ENCODE results near the gene ROCK1.
A peak's percentile ranks its signal among the peaks of the same experiment; 100 is the strongest.
"Not testable (repeated sequence)": the region's sequence is repeated elsewhere in the genome, so short reads cannot be mapped to it uniquely, and the experiment has no call there.

The ROCK1 gene

GRCh38 chr18:21111346-21112139 is at the start of gene ROCK1:
Gene ROCK1, minus strand, starts transcription at chr18:21111813. Its CDS starts 903 bp downstream, at chr18:21110910.
- DNase-seq (ENCODE audit: low read depth, low spot score) = peak; percentile 83

- DNase-seq (ENCODE audit: low read depth, low spot score) = no peak
These were observed 43.8 kb upstream of the ROCK1 start for GRCh38 chr18:21155443-21155842.

DNA sequence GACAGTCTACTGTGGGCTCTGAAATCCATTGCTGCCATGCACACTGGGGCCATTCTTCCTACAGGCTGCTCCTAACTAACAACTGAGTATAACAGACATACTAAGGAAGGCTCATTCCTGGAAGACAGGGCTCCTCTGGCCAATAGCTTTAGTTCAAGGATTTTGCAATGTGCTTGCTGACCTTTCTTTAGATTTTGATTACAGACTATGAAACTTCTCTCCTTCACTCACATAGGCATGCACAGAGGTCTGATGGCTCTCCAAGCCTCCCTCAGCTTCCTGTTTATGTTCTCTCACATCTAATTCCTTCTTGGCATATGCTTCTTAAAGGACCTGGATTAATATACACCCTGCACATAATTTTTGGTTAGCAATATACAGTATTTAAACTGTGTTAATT is 34.4 kb upstream of the ROCK1 start:
- no peak for DNase-seq (ENCODE audit: low read depth, low spot score)

- no peak for DNase-seq (ENCODE audit: low read depth, low spot score)
These were observed 33.8 kb upstream of the ROCK1 start for GRCh38 chr18:21145371-21145770.

- no peak for DNase-seq (ENCODE audit: low read depth, low spot score)
These were observed 30.2 kb upstream of the ROCK1 start for GRCh38 chr18:21141668-21142422.

DNA sequence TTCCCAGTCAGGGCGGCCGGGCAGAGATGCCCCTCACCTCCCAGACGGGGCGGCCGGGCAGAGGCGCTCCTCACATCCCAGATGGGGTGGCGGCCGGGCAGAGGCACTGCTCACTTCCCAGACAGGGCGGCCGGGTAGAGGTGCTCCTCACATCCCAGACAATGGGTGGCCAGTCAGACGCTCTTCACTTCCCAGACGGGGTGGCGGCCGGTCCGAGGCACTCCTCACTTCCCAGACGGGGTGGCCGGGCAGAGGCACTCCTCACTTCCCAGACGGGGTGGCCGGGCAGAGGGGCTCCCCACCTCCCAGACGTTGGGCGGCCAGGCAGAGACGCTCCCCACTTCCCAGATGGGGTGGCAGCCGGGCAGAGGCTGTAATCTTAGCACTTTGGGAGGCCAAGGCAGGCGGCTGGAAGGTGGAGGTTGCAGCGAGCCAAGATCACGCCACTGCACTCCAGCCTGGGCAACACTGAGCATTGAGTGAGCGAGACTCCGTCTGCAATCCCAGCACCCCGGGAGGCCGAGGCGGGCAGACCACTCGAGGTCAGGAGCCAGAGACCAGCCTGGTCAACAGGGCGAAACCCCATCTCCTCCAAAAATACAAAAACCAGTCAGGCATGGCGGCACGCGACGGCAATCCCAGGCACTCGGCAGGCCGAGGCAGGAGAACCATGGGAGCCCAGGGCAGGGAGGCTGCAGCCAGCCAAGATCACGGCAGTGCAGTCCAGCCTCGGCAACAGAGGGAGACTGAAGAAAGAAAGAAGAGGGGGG is 26.3 kb upstream of the ROCK1 start:
- DNase-seq (ENCODE audit: low read depth, low spot score) = not testable (repeated sequence)

- no peak for DNase-seq (ENCODE audit: low read depth, low spot score)
These were observed 23.3 kb upstream of the ROCK1 start for GRCh38 chr18:21134895-21135294.

DNA sequence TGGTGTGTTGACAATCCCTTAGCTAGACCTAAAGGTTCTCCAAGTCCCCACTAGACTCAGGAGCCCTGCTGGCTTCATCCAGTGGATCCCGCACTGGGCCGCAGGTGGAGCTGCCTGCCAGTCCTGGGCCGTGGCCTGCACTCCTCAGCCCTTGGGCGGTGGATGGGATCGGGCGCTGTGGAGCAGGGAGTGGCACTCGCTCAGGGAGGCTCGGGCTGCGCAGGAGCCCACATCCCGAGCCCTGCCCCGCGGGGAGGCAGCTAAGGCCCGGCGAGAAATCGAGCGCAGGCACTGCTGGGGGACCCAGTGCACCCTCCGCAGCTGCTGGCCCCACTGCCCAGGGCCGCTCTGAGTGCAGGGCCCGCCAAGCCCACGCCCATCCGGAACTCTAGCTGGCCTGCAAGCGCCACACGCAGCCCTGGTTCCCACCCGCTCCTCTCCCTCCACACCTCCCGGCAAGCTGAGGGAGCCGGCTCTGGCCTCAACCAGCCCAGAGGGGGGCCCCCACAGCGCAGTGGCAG is 20.8 kb upstream of the ROCK1 start:
- DNase-seq (ENCODE audit: low read depth, low spot score) = no peak

DNA sequence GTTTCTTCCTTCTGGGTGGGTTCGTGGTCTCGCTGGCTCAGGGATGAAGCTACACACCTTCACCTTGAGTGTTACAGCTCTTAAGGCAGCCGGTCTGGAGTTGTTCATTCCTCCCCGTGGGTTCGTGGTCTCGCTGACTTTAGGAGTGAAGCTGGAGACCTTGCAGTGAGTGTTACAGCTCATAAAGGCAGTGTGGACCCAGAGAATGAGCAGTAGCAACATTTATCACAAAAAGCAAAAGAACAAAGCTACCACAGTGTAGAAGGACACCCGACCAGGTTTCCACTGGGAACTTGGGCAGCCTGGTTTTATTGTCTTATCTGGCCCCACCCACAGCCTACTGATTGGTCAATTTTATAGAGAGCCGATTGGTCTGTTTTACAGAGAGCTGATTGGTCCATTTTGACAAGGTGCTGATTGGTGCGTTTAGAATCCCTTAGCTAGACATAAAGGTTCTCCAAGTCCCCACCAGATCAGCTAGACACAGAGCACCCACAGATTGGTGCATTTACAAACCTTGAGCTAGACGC is 20.1 kb upstream of the ROCK1 start:
- DNase-seq (ENCODE audit: low read depth, low spot score) = no peak

- DNase-seq (ENCODE audit: low read depth, low spot score) = no peak
These were observed 18.1 kb upstream of the ROCK1 start for GRCh38 chr18:21129566-21130216.

GRCh38 chr18:21123290-21123926 is 11.8 kb upstream of the ROCK1 start:
- DNase-seq (ENCODE audit: low read depth, low spot score) = no peak

- no peak for DNase-seq (ENCODE audit: low read depth, low spot score)
These were observed 7.2 kb upstream of the ROCK1 start for GRCh38 chr18:21118806-21119205.

GRCh38 chr18:21117409-21118131 is 6.0 kb upstream of the ROCK1 start:
- peak; percentile 58 for DNase-seq (ENCODE audit: low read depth, low spot score)

DNA sequence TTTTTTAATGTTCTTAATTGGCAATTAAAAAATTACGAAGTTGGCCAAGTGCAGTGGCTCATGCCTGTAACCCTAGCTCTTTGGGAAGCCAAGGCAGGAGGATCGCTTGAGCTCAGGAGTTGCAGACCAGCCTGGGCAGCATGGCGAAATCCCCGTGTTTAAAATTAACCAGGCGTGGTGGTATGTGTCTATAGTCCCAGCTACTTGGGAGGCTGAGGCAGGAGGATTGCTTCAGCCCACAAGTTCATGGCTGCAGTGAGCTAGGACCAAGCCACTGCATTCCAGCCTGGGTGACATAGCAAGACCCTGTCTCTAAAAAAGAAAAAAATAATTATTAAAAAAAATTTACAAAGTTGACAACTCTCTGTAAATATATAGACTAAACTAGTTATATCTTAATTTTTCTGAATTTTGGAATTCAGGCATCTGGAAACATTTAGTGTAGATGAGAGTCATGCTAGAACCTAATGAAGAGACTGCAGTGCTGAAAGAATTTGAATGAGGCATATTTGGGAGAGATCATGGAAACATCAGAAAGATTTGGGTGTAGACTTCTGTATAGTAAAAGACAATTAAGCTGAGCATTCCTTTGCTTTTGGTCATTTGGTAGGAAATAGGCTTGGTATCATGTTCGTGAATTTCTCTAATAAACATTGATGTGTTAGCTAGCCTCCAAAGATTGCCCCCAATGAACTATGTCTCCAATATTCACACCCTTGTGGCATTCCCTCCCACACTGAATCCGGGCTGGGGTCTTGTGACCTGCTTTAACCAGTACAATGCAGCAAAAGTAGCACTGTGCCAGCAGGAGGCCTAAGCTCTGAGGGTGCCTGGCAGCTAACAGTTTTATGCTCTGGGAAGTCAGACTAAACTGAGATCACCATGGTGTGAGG is 4.2 kb upstream of the ROCK1 start:
- no peak for DNase-seq (ENCODE audit: low read depth, low spot score)

DNA sequence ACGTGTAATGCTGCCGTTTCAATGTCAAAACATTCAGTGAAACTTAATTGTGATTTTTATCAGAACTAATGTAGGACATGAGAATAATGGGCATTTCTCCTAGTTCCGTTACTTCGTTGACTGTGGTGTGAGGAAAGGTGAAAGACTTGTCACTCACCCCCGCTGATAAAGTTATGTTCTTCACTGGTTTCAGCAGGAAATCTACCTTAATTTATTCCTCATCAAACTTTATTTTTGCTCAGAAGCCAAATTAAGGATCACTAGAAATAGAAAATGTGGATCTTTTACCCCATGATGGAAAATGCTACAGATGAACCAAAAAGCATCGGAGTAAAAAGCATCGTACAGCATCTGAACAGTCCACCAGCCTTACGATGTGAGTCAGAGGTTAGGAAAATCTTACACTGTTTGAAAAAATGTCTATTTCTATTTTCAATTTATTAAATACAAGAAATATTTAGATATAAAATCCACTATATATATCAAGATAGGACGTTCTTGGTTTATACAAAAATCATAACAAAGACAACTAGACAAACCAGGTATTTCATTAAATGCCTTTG is 1.0 kb upstream of the ROCK1 start:
- DNase-seq (ENCODE audit: low read depth, low spot score) = no peak

- DNase-seq (ENCODE audit: low read depth, low spot score) = no peak
These were observed 494 bp upstream of the ROCK1 start for GRCh38 chr18:21112140-21112473.

GRCh38 chr18:21110713-21111345 is 784 bp downstream of the ROCK1 start:
- no peak for DNase-seq (ENCODE audit: low read depth, low spot score)

Measured in brain pericyte (primary cell).